Hepatocyte (in vitro differentiated cells): ENCODE measurements around the gene NYNRIN.

Experiments used
- CTCF ChIP-seq: fragments of 200-600 bp; sonication (generic); IDR thresholded peaks from 2 replicates; pipeline ENCODE4 v1.5.1; 2016; ENCODE audit warnings: antibody characterized with exemption, mild to moderate bottlenecking; ENCODE audit not compliant: poor library complexity
- EZH2 ChIP-seq: fragments of 200-600 bp; sonication (generic); IDR thresholded peaks from 2 replicates; pipeline ENCODE4 v1.6.1; 2016; ENCODE audit warnings: antibody characterized with exemption, mild to moderate bottlenecking, borderline replicate concordance
- EZH2phosphoT487 ChIP-seq: fragments of 200-600 bp; sonication (generic); IDR thresholded peaks from one replicate; pipeline ENCODE4 v1.6.1; 2018; ENCODE audit warnings: antibody characterized with exemption, mild to moderate bottlenecking, low read depth, moderate library complexity; ENCODE audit not compliant: unreplicated experiment, severe bottlenecking

GRCh38 chr14:24399447-24399822, 632 bp downstream of the NYNRIN start:
- TF ChIP-seq CTCF = no peak
- TF ChIP-seq EZH2 = no peak
- TF ChIP-seq EZH2phosphoT487 = no peak
